GM12878 (cell line): ENCODE results near the gene METRN. TPM values are rescaled to one million over a fixed set of nuclear protein-coding genes. Genes with fewer than 3 reads are reported as not detected.
A peak's percentile ranks its signal among the peaks of the same experiment; 100 is the strongest.

Experiments used
- ATAC-seq: fragments of 200-7000 bp; cut with Tn5 transposase; 3 replicates; pipeline ENCODE4 v1.9.1; 2020; ENCODE audit warnings: mild to moderate bottlenecking, moderate library complexity
- BruUV-seq: library from RNA; stranded (reverse); fragments of 400-500 nt; replicated peaks from 2 replicates; lab custom pipeline; 2021; lab: Mats Ljungman, UMichigan
- CTCF ChIA-PET: fragments of 300-600 bp; sonication (Branson Sonifier 250); formaldehyde crosslinking; extraction: SDS; loops from one replicate; lab custom pipeline; 2021; ENCODE audit warnings: inconsistent platforms; lab: Yijun Ruan, JAX
- POLR2A ChIA-PET: fragments of 350-600 bp; formaldehyde crosslinking; extraction: SDS; loops from one replicate; lab custom pipeline; 2021; ENCODE audit warnings: inconsistent platforms; lab: Charles Lee
- RAD21 ChIA-PET: fragments of 300-600 bp; sonication (Branson Sonifier 250); formaldehyde crosslinking; loops from one replicate; lab custom pipeline; 2023; ENCODE audit warnings: antibody characterized with exemption; ENCODE audit not compliant: unreplicated experiment; lab: Charles Lee
- SMC1A ChIA-PET: fragments of 300-600 bp; sonication (Branson Sonifier 250); formaldehyde crosslinking; loops from one replicate; lab custom pipeline; 2023; ENCODE audit not compliant: unreplicated experiment, uncharacterized antibody; lab: Charles Lee
- DNase-seq: peaks from one replicate; pipeline ENCODE4 v3.0.0-alpha.2; 2011; ENCODE audit warnings: low read depth, low spot score
- FAIRE-seq: peaks from 3 replicates; lab custom pipeline; 2011; peaks lifted over from hg19 to GRCh38; lab: Jason Lieb, UNC
- H2AFZ ChIP-seq: 2 replicates; pipeline ENCODE4 v1.6.0; 2011; ENCODE audit warnings: low read depth, low read length, control low read depth; ENCODE audit not compliant: control insufficient read depth
- H3K27ac ChIP-seq: 2 replicates; pipeline ENCODE4 v1.5.1; 2011; ENCODE audit warnings: control low read depth; ENCODE audit not compliant: control insufficient read depth, insufficient read depth
- H3K27me3 ChIP-seq, 2 experiments: replicated peaks in 1 of 2; 2 replicates each; pipeline versions ENCODE4 v1.6.0 to v1.6.1; 2011; ENCODE audit warnings: low read length in 1 of 2; ENCODE audit not compliant: control insufficient read depth in 2 of 2, insufficient read depth in 2 of 2
- H3K36me3 ChIP-seq, 2 experiments: 2 replicates each; pipeline ENCODE4 v1.5.1; 2011; ENCODE audit warnings: low read length in 1 of 2; ENCODE audit not compliant: control insufficient read depth in 2 of 2, insufficient read depth in 2 of 2
- H3K4me1 ChIP-seq: 2 replicates; pipeline ENCODE4 v1.6.1; 2011; ENCODE audit warnings: mild to moderate bottlenecking, low read length, moderate library complexity, mixed read lengths; ENCODE audit not compliant: control insufficient read depth, insufficient read depth
- H3K4me2 ChIP-seq: 2 replicates; pipeline ENCODE4 v1.6.0; 2011; ENCODE audit warnings: control low read depth; ENCODE audit not compliant: control insufficient read depth, insufficient read depth
- H3K4me3 ChIP-seq: fragments of 200-600 bp; sonication (generic); 2 replicates; pipeline ENCODE4 v1.5.1; 2016
- H3K79me2 ChIP-seq: 2 replicates; pipeline ENCODE4 v1.6.0; 2011; ENCODE audit warnings: low read length; ENCODE audit not compliant: control insufficient read depth, insufficient read depth
- H3K9ac ChIP-seq: 2 replicates; pipeline ENCODE4 v1.8.0; 2011; ENCODE audit warnings: low read length, control low read depth, mixed read lengths; ENCODE audit not compliant: control insufficient read depth, insufficient read depth
- H3K9me3 ChIP-seq: replicated peaks from 3 replicates; pipeline ENCODE4 v1.5.1; 2011; ENCODE audit warnings: mild to moderate bottlenecking, low read length; ENCODE audit not compliant: control insufficient read depth, insufficient read depth
- H4K20me1 ChIP-seq: 2 replicates; pipeline ENCODE4 v1.6.0; 2011; ENCODE audit not compliant: control insufficient read depth, insufficient read depth
- CBX5 ChIP-seq: sonication (generic); IDR thresholded peaks from 2 replicates; pipeline ENCODE4 v1.6.1; 2016; ENCODE audit warnings: low read depth, moderate library complexity, mild to moderate bottlenecking, inconsistent platforms
- CREM ChIP-seq: IDR thresholded peaks from 2 replicates; pipeline ENCODE4 v1.6.1; 2014; ENCODE audit warnings: antibody characterized with exemption, low read depth
- E2F8 ChIP-seq: fragments of 450-650 bp; IDR thresholded peaks from 2 replicates; pipeline ENCODE4 v1.6.1; 2018; ENCODE audit warnings: mild to moderate bottlenecking, low read depth, moderate library complexity; ENCODE audit not compliant: partially characterized antibody
- EED ChIP-seq: sonication (generic); IDR thresholded peaks from 2 replicates; pipeline ENCODE4 v1.6.1; 2016; ENCODE audit warnings: antibody characterized with exemption, low read depth
- FOXM1 ChIP-seq: IDR thresholded peaks from 2 replicates; pipeline ENCODE4 v1.6.1; 2012; ENCODE audit warnings: low read depth, mild to moderate bottlenecking, inconsistent platforms, low read length, moderate library complexity
- ZBTB33 ChIP-seq: fragments of 450-650 bp; IDR thresholded peaks from 2 replicates; pipeline ENCODE4 v1.6.1; 2017; ENCODE audit warnings: mild to moderate bottlenecking
- ZNF24 ChIP-seq: fragments of 450-650 bp; IDR thresholded peaks from 2 replicates; pipeline ENCODE4 v1.6.1; 2017; ENCODE audit warnings: antibody characterized with exemption, mild to moderate bottlenecking
- ZNF274 ChIP-seq: IDR thresholded peaks from one replicate; pipeline ENCODE4 v1.8.0; 2011; ENCODE audit not compliant: insufficient read length, insufficient read depth
- WGBS: methylation state at CpG from one replicate; pipeline ENCODE4 v1.1.6; 2016; ENCODE audit warnings: low lambda C conversion rate; ENCODE audit not compliant: insufficient replicate concordance, insufficient coverage; ENCODE audit errors: missing lambda C conversion rate; 5-methylcytosine and 5-hydroxymethylcytosine counted together
- in situ Hi-C: fragments of 300-500 bp; cut with MboI; formaldehyde crosslinking; loops from 9 replicates; pipeline ENCODE4 v1.14.3; 2018; ENCODE audit warnings: mixed read lengths
- intact Hi-C: fragments of 100-400 bp; cut with micrococcal nuclease; formaldehyde crosslinking; loops from one replicate; pipeline ENCODE4 v1.14.2; 2022; ENCODE audit not compliant: unreplicated experiment
- polyA plus RNA-seq, 11 experiments: library from polyadenylated mRNA; depleted of rRNA in 4 of 11; unstranded in 6 of 11; stranded (reverse) in 5 of 11; fragments of >200 nt; fragmentation: Nextera tagmentation in 4 of 11; fragmentation: Illumina TruSeq in 1 of 11; extraction: Ambion mirVana in 4 of 11; extraction: Trizol in 1 of 11; gene quantifications; 1 replicate in 1 of 11; 2 replicates in 10 of 11; pipeline versions ENCODE4 v1.2.1 to v1.2.3, GENCODE V29; 2011 to 2016; ENCODE audit warnings: inconsistent platforms in 2 of 11, missing spikeins in 2 of 11, low read depth in 1 of 11
- total RNA-seq, 4 experiments: library from RNA; depleted of rRNA in 3 of 4; stranded (reverse); fragments of >200 nt in 3 of 4; fragmentation: Illumina TruSeq in 1 of 4; extraction: Trizol in 1 of 4; gene quantifications; 2 replicates each; pipeline versions ENCODE4 v1.2.1 to v1.2.3, GENCODE V29; 2013 to 2021
- TF ChIP-seq, protein P1 (sequence below), 3 experiments: IDR thresholded peaks in 2 of 3; conservative IDR thresholded peaks in 1 of 3; 2 replicates each; pipeline ENCODE4 v1.5.1; 2011; ENCODE audit warnings: low read depth in 3 of 3, low read length in 3 of 3, mild to moderate bottlenecking in 3 of 3, control low read depth in 2 of 3, moderate library complexity in 2 of 3, inconsistent platforms in 1 of 3, mixed read lengths in 1 of 3; ENCODE audit not compliant: control insufficient read depth in 2 of 3, insufficient read depth in 1 of 3; ENCODE audit errors: extremely low read depth in 1 of 3
- TF ChIP-seq, protein P2 (sequence below): fragments of 450-650 bp; IDR thresholded peaks from 2 replicates; pipeline ENCODE4 v1.6.1; 2017; ENCODE audit warnings: mild to moderate bottlenecking, moderate library complexity

METRN gene
- total and polyA plus RNA-seq, 10 of the 15 experiments (the other 5 are each of a cell fraction or from before 2014, with no cell fraction given) = 0.11 to 12.8 (median 1.1) TPM; not detected in 1

- H3K4me3 ChIP-seq = peak within 1 kb of the TSS; percentile 90
- ATAC-seq = peak; percentile 89
- FAIRE-seq = peak; percentile 90
- H4K20me1 ChIP-seq = no peaks in the 10 kb centered on the region
- H3K4me2 ChIP-seq = peak within 1 kb of the TSS; percentile 90
- intact Hi-C loops (loop anchor here (2.0 to 5.0 kb wide), 2 partner anchors 20 to 46 kb away; partner anchors contain the start of genes ANTKMT, CHTF18 and RPUSD1), in situ Hi-C loops (loop anchor here (5.0 kb wide), 1 partner anchor 46 kb away; the partner anchor contains the start of genes CHTF18 and RPUSD1)
- ChIA-PET POLR2A (interaction anchor here (1.1 to 7.3 kb wide), 3 partner anchors 10 to 20 kb away, joined by 3 to 60 read pairs (median 16); partner anchors contain the start of genes ANTKMT, CCDC78 and HAGHL), CTCF (interaction anchor here (0.7 to 2.3 kb wide), 6 partner anchors 12 to 30 kb away, joined by 4 to 16 read pairs (median 6); partner anchors contain the start of gene METRN), RAD21 (interaction anchor here (0.7 kb wide), 1 partner anchor 559 kb away, joined by 3 read pairs; no protein-coding TSS in a partner anchor), SMC1A (no interaction called here)
- peak within 1 kb of the TSS; percentile 42 for H2AFZ ChIP-seq
- no peaks in the 10 kb centered on the region for H3K9me3 ChIP-seq
- BruUV-seq = no TSS peak
- WGBS = under 1% methylated on average over 79 of the region's 79 CpGs
- H3K27ac ChIP-seq = peak within 1 kb of the TSS; percentile 76
- peaks cover 27% of the 10 kb centered on the region for H3K4me1 ChIP-seq
- H3K79me2 ChIP-seq = peaks cover 16% of the 10 kb centered on the region
- no peaks in the 10 kb centered on the region for H3K27me3 ChIP-seq
- peak within 1 kb of the TSS; percentile 93 for H3K9ac ChIP-seq
- DNase-seq = peak; percentile 60
- H3K36me3 ChIP-seq = no peaks in the 10 kb centered on the region; a peak in 1 of 4 replicates
- TF ChIP-seq, protein P1, sequence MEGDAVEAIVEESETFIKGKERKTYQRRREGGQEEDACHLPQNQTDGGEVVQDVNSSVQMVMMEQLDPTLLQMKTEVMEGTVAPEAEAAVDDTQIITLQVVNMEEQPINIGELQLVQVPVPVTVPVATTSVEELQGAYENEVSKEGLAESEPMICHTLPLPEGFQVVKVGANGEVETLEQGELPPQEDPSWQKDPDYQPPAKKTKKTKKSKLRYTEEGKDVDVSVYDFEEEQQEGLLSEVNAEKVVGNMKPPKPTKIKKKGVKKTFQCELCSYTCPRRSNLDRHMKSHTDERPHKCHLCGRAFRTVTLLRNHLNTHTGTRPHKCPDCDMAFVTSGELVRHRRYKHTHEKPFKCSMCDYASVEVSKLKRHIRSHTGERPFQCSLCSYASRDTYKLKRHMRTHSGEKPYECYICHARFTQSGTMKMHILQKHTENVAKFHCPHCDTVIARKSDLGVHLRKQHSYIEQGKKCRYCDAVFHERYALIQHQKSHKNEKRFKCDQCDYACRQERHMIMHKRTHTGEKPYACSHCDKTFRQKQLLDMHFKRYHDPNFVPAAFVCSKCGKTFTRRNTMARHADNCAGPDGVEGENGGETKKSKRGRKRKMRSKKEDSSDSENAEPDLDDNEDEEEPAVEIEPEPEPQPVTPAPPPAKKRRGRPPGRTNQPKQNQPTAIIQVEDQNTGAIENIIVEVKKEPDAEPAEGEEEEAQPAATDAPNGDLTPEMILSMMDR (IDR thresholded peaks at IDR 0.05 in 2 of 3, conservative IDR thresholded peaks at IDR 0.05 in 1 of 3; ENCODE audit: control insufficient read depth in 2 of 3, extremely low read depth in 1 of 3, insufficient read depth in 1 of 3, low read depth in 3 of 3, low read length in 3 of 3) = peak; percentile 85 to 99 (median 94); a peak in 5 of 6 replicates
- TF ChIP-seq EED = no peak
- TF ChIP-seq, protein P2, sequence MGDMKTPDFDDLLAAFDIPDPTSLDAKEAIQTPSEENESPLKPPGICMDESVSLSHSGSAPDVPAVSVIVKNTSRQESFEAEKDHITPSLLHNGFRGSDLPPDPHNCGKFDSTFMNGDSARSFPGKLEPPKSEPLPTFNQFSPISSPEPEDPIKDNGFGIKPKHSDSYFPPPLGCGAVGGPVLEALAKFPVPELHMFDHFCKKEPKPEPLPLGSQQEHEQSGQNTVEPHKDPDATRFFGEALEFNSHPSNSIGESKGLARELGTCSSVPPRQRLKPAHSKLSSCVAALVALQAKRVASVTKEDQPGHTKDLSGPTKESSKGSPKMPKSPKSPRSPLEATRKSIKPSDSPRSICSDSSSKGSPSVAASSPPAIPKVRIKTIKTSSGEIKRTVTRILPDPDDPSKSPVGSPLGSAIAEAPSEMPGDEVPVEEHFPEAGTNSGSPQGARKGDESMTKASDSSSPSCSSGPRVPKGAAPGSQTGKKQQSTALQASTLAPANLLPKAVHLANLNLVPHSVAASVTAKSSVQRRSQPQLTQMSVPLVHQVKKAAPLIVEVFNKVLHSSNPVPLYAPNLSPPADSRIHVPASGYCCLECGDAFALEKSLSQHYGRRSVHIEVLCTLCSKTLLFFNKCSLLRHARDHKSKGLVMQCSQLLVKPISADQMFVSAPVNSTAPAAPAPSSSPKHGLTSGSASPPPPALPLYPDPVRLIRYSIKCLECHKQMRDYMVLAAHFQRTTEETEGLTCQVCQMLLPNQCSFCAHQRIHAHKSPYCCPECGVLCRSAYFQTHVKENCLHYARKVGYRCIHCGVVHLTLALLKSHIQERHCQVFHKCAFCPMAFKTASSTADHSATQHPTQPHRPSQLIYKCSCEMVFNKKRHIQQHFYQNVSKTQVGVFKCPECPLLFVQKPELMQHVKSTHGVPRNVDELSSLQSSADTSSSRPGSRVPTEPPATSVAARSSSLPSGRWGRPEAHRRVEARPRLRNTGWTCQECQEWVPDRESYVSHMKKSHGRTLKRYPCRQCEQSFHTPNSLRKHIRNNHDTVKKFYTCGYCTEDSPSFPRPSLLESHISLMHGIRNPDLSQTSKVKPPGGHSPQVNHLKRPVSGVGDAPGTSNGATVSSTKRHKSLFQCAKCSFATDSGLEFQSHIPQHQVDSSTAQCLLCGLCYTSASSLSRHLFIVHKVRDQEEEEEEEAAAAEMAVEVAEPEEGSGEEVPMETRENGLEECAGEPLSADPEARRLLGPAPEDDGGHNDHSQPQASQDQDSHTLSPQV = peak; percentile 100
- no peak for TF ChIP-seq FOXM1
- peak; percentile 97 for TF ChIP-seq CREM
- TF ChIP-seq CBX5 = no peak
- TF ChIP-seq ZBTB33 = no peak
- peak; percentile 67; the same call in 1 of the 2 replicates for TF ChIP-seq ZNF24
- no peak for TF ChIP-seq ZNF274
- TF ChIP-seq E2F8 = no peak
Observed at GRCh38 chr16:740764-741505, 26.0 kb downstream of the METRN start, which contains the start of gene CIAO3. CIAO3 (minus strand) TSS chr16:740997; CDS start chr16:740985, 12 bp downstream.
